Measurements from ENCODE around the gene MAP3K20. TPM values are rescaled to one million over a fixed set of nuclear protein-coding genes. Genes with fewer than 3 reads are reported as not detected.
"Not testable (repeated sequence)": the region's sequence is repeated elsewhere in the genome, so short reads cannot be mapped to it uniquely, and the experiment has no call there.

Gene MAP3K20
- total RNA-seq, 1 donor from 2014 or later = 18.0 TPM

- no peak overlapping the region for H3K9ac ChIP-seq
- Mint-ChIP-seq H3K4me1 (no peaks in the 10 kb centered on the region), H3K27me3 (ENCODE audit: insufficient read depth, low read depth) (peaks cover 2% of the 10 kb centered on the region), H3K9me3 (peaks cover 5% of the 10 kb centered on the region), H3K27ac (no peak overlapping the region), H3K36me3 (no peaks in the 10 kb centered on the region), H3K4me3 (no peak overlapping the region)
- H3K9me3 ChIP-seq (ENCODE audit: low read depth) = no peaks in the 10 kb centered on the region
- DNase-seq (ENCODE audit: low spot score) = no peak
- no peaks in the 10 kb centered on the region for H3K36me3 ChIP-seq
- no peaks in the 10 kb centered on the region for H3K27me3 ChIP-seq
- H3K4me2 ChIP-seq = no peak overlapping the region
- no peaks in the 10 kb centered on the region for H3K79me2 ChIP-seq (ENCODE audit: low read depth)
- TF ChIP-seq EZH2phosphoT487 (IDR thresholded peaks at IDR 0.05) (no peak), CTCF (IDR thresholded peaks at IDR 0.05) (no peak), EZH2 (IDR thresholded peaks at IDR 0.05) (no peak)
- no peak overlapping the region for H3K4me3 ChIP-seq
- peaks cover 4% of the 10 kb centered on the region for H3F3A ChIP-seq (ENCODE audit: low read depth)
- H4K20me1 ChIP-seq (ENCODE audit: low read depth) = no peaks in the 10 kb centered on the region
- peaks cover 10% of the 10 kb centered on the region for H3K4me1 ChIP-seq
- no peak overlapping the region for H2AFZ ChIP-seq (replicated peaks)
- no peak overlapping the region for H3K27ac ChIP-seq
These were observed 203.9 kb downstream of the MAP3K20 start for GRCh38 chr2:173279527-173279868.

GRCh38 chr2:173280853-173281252 is 205.2 kb downstream of the MAP3K20 start:
- no peaks in the 10 kb centered on the region for H3K27me3 ChIP-seq
- no peak overlapping the region for H3K9ac ChIP-seq
- H3K36me3 ChIP-seq = no peaks in the 10 kb centered on the region
- no peak for TF ChIP-seq EZH2phosphoT487 (IDR thresholded peaks at IDR 0.05)
- TF ChIP-seq CTCF (IDR thresholded peaks at IDR 0.05) = no peak
- TF ChIP-seq EZH2 (IDR thresholded peaks at IDR 0.05) = no peak
- no peaks in the 10 kb centered on the region for H3K79me2 ChIP-seq (ENCODE audit: low read depth)
- Mint-ChIP-seq H3K27ac (no peak overlapping the region), H3K4me3 (no peak overlapping the region), H3K9me3 (peaks cover 5% of the 10 kb centered on the region), H3K36me3 (no peaks in the 10 kb centered on the region), H3K4me1 (no peaks in the 10 kb centered on the region), H3K27me3 (ENCODE audit: insufficient read depth, low read depth) (peaks cover 2% of the 10 kb centered on the region)
- no peaks in the 10 kb centered on the region for H3K9me3 ChIP-seq (ENCODE audit: low read depth)
- H3F3A ChIP-seq (ENCODE audit: low read depth) = peaks cover 4% of the 10 kb centered on the region
- peaks cover 10% of the 10 kb centered on the region for H3K4me1 ChIP-seq
- H2AFZ ChIP-seq (replicated peaks) = no peak overlapping the region
- no peaks in the 10 kb centered on the region for H4K20me1 ChIP-seq (ENCODE audit: low read depth)
- no peak overlapping the region for H3K4me3 ChIP-seq
- H3K4me2 ChIP-seq = no peak overlapping the region
- H3K27ac ChIP-seq = no peak overlapping the region
- DNase-seq (ENCODE audit: low spot score) = no peak

GRCh38 chr2:173281898-173282297 is 206.3 kb downstream of the MAP3K20 start:
- H3K27ac ChIP-seq = not testable (repeated sequence)

GRCh38 chr2:173282795-173283545 is 207.3 kb downstream of the MAP3K20 start:
- no peaks in the 10 kb centered on the region for H3K36me3 ChIP-seq
- Mint-ChIP-seq H3K4me3 (no peak overlapping the region), H3K9me3 (peaks cover 5% of the 10 kb centered on the region), H3K27ac (no peak overlapping the region), H3K36me3 (no peaks in the 10 kb centered on the region), H3K4me1 (no peaks in the 10 kb centered on the region), H3K27me3 (ENCODE audit: insufficient read depth, low read depth) (no peaks in the 10 kb centered on the region)
- DNase-seq (ENCODE audit: low spot score) = no peak
- no peak overlapping the region for H3K4me3 ChIP-seq
- peaks cover 10% of the 10 kb centered on the region for H3K4me1 ChIP-seq
- no peaks in the 10 kb centered on the region for H4K20me1 ChIP-seq (ENCODE audit: low read depth)
- no peaks in the 10 kb centered on the region for H3K79me2 ChIP-seq (ENCODE audit: low read depth)
- H3K27ac ChIP-seq = no peak overlapping the region
- no peak overlapping the region for H2AFZ ChIP-seq (replicated peaks)
- H3K9ac ChIP-seq = no peak overlapping the region
- no peaks in the 10 kb centered on the region for H3K9me3 ChIP-seq (ENCODE audit: low read depth)
- peaks cover 4% of the 10 kb centered on the region for H3F3A ChIP-seq (ENCODE audit: low read depth)
- H3K4me2 ChIP-seq = no peak overlapping the region
- no peaks in the 10 kb centered on the region for H3K27me3 ChIP-seq
- TF ChIP-seq CTCF (IDR thresholded peaks at IDR 0.05) (no peak), EZH2phosphoT487 (IDR thresholded peaks at IDR 0.05) (no peak), EZH2 (IDR thresholded peaks at IDR 0.05) (no peak)

More at GRCh38 chr2:173281898-173282297, 206.3 kb downstream of the MAP3K20 start:
- not testable (repeated sequence) for H3K4me1 Mint-ChIP-seq; H3K27me3 Mint-ChIP-seq (ENCODE audit: insufficient read depth, low read depth); DNase-seq (ENCODE audit: low spot score); H3K9me3 ChIP-seq (ENCODE audit: low read depth); H3K27ac Mint-ChIP-seq; H3K4me3 Mint-ChIP-seq; H3K9me3 Mint-ChIP-seq; H3K36me3 Mint-ChIP-seq; H2AFZ ChIP-seq (replicated peaks); H4K20me1 ChIP-seq (ENCODE audit: low read depth); H3K27me3 ChIP-seq; H3K4me3 ChIP-seq; H3K9ac ChIP-seq; H3K36me3 ChIP-seq; H3K79me2 ChIP-seq (ENCODE audit: low read depth); H3K4me2 ChIP-seq; H3F3A ChIP-seq (ENCODE audit: low read depth)
- H3K4me1 ChIP-seq = peaks cover 10% of the 10 kb centered on the region

Measured in neural progenitor cell (in vitro differentiated cells).